Kidney (tissue), 14 donors: Measurements from ENCODE around the gene PPOX. TPM values are rescaled to one million over a fixed set of nuclear protein-coding genes. Genes with fewer than 3 reads are reported as not detected.

Experiments used
- DNase-seq, 5 donors: peaks; one replicate each; pipeline ENCODE4 v3.0.0-alpha.2; 2013 to 2020
- FAIRE-seq: peaks from 2 replicates; lab custom pipeline; 2012; peaks lifted over from hg19 to GRCh38; lab: Jason Lieb, UNC
- H3K27ac ChIP-seq, 2 donors: one replicate each; pipeline ENCODE4 v1.7.0; 2013; ENCODE audit warnings: low read depth in 2 of 2, low read length in 2 of 2, inconsistent platforms in 1 of 2
- H3K27me3 ChIP-seq: one replicate; pipeline ENCODE4 v1.7.1; 2013; ENCODE audit warnings: low read length, inconsistent platforms; ENCODE audit not compliant: control insufficient read depth, insufficient read depth
- H3K36me3 ChIP-seq, 3 donors: one replicate each; pipeline versions ENCODE4 v1.7.0 to v1.7.1; 2013; ENCODE audit warnings: low read length in 3 of 3, control low read depth in 1 of 3, inconsistent platforms in 1 of 3; ENCODE audit not compliant: insufficient read depth in 3 of 3, control insufficient read depth in 2 of 3
- H3K4me1 ChIP-seq, 3 donors: one replicate each; pipeline versions ENCODE4 v1.7.0 to v1.7.1; 2013; ENCODE audit warnings: low read length in 3 of 3, inconsistent platforms in 1 of 3, low read depth in 1 of 3; ENCODE audit not compliant: control insufficient read depth in 2 of 3, insufficient read depth in 2 of 3
- H3K4me3 ChIP-seq, 3 donors: one replicate each; pipeline versions ENCODE4 v1.7.0 to v1.8.1; 2013; ENCODE audit warnings: low read length in 3 of 3, control low read depth in 1 of 3, inconsistent platforms in 1 of 3
- H3K9ac ChIP-seq, 3 donors: one replicate each; pipeline versions ENCODE4 v1.7.0 to v1.7.1; 2013; ENCODE audit warnings: low read length in 3 of 3, control low read depth in 1 of 3, inconsistent platforms in 1 of 3
- H3K9me3 ChIP-seq, 3 donors: one replicate each; pipeline versions ENCODE4 v1.7.0 to v1.7.1; 2013; ENCODE audit warnings: low read length in 3 of 3, control low read depth in 1 of 3, inconsistent platforms in 1 of 3; ENCODE audit not compliant: control insufficient read depth in 2 of 3, insufficient read depth in 1 of 3
- CTCF ChIP-seq: IDR thresholded peaks from 3 replicates; pipeline ENCODE4 v1.5.1; 2012; ENCODE audit warnings: mild to moderate bottlenecking, moderate library complexity, borderline replicate concordance; ENCODE audit not compliant: insufficient read depth; ENCODE audit errors: extremely low read depth
- intact Hi-C: fragments of 100-400 bp; cut with DNase I; formaldehyde crosslinking; loops from one replicate; pipeline ENCODE4 v1.11.1; 2022
- polyA plus RNA-seq: library from polyadenylated mRNA; stranded (reverse); fragments of 350-450 nt; fragmentation: Illumina TruSeq; extraction: RNeasy Lipid Tissue Mini Kit (QIAGEN cat#74804); gene quantifications from one replicate; pipeline ENCODE4 v1.2.3, GENCODE V29; 2014; ENCODE audit warnings: low read depth, low replicate concordance; ENCODE audit not compliant: insufficient read depth
- total RNA-seq: library from RNA; stranded (reverse); fragmentation: NEBNext Ultra II Directional; extraction: Animal tissue kit (Norgen Biotek cat#: 25700); gene quantifications from one replicate; pipeline ENCODE4 v1.2.1, GENCODE V29; 2021
- donor health status: control.
- donor health status: control.
- donor health status: control.
- donor health status: control.
- donor health status: control.
- donor health status: DM: yes; HTN: yes; CAD: no.
- donor health status: Normal renal cell carcinoma (clear cell type).

Gene PPOX
- total and polyA plus RNA-seq, 2 donors from 2014 or later = 23.6 to 29.4 TPM

- H3K9ac ChIP-seq = no peak overlapping the region
- no peaks in the 10 kb centered on the region for H3K9me3 ChIP-seq
- H3K36me3 ChIP-seq = peaks cover 0 to 4% (median 0%) of the 10 kb centered on the region in 3 donors
- no peaks in the 10 kb centered on the region for H3K27me3 ChIP-seq
- H3K4me3 ChIP-seq = no peak overlapping the region
- H3K27ac ChIP-seq = no peak overlapping the region
- DNase-seq (peak in 1 of 5 donors; percentile 64), FAIRE-seq (no peak)
- H3K4me1 ChIP-seq = peaks cover 0 to 5% (median 1%) of the 10 kb centered on the region in 3 donors
- intact Hi-C loops = no loop called here
- no peak for TF ChIP-seq CTCF
Measured at GRCh38 chr1:161191971-161192370, 25.7 kb downstream of the PPOX start.

- Histone ChIP-seq H3K27ac (no peak overlapping the region), H3K9ac (no peak overlapping the region), H3K9me3 (no peaks in the 10 kb centered on the region), H3K4me1 (peaks cover 0 to 7% (median 5%) of the 10 kb centered on the region in 3 donors), H3K27me3 (no peaks in the 10 kb centered on the region), H3K4me3 (no peak overlapping the region), H3K36me3 (peaks cover 0 to 4% (median 0%) of the 10 kb centered on the region in 3 donors)
- FAIRE-seq (no peak), DNase-seq (peak; percentile 63 to 88 (median 66))
- peak; percentile 88 for TF ChIP-seq CTCF
- intact Hi-C loops = no loop called here
Measured at GRCh38 chr1:161192476-161193465, 26.5 kb downstream of the PPOX start.

- Histone ChIP-seq H3K4me1 (peaks cover 0 to 14% (median 5%) of the 10 kb centered on the region in 3 donors), H3K36me3 (peaks cover 0 to 4% (median 0%) of the 10 kb centered on the region in 3 donors), H3K27me3 (no peaks in the 10 kb centered on the region), H3K9ac (no peak overlapping the region), H3K4me3 (no peak overlapping the region), H3K9me3 (no peaks in the 10 kb centered on the region), H3K27ac (no peak overlapping the region)
- intact Hi-C loops = no loop called here
- DNase-seq = peak in 1 of 5 donors; percentile 68
- TF ChIP-seq CTCF = peak; percentile 33
- no peak for FAIRE-seq
Measured at GRCh38 chr1:161193561-161194235, 27.5 kb downstream of the PPOX start.
